GM23248 (cell line): ENCODE data around the gene GUCA1C. TPM values are rescaled to one million over a fixed set of nuclear protein-coding genes. Genes with fewer than 3 reads are reported as not detected.

Experiments
- DNase-seq: peaks from one replicate; pipeline ENCODE4 v3.0.0-alpha.2; 2015
- H2AFZ ChIP-seq: fragments of 200-600 bp; sonication (generic); 2 replicates; pipeline ENCODE4 v1.6.1; 2016; ENCODE audit warnings: antibody characterized with exemption
- H3F3A ChIP-seq: fragments of 200-600 bp; sonication (generic); 2 replicates; pipeline ENCODE4 v1.6.1; 2016; ENCODE audit warnings: mild to moderate bottlenecking, antibody characterized with exemption, mixed run types; ENCODE audit not compliant: insufficient read depth
- H3K27ac ChIP-seq: fragments of 200-600 bp; sonication (generic); 2 replicates; pipeline ENCODE4 v1.5.1; 2016; ENCODE audit warnings: mild to moderate bottlenecking
- H3K27me3 ChIP-seq: fragments of 200-600 bp; sonication (generic); replicated peaks from 2 replicates; pipeline ENCODE4 v1.6.1; 2016; ENCODE audit warnings: mild to moderate bottlenecking; ENCODE audit not compliant: insufficient read depth
- H3K36me3 ChIP-seq: fragments of 200-600 bp; sonication (generic); 2 replicates; pipeline ENCODE4 v1.6.1; 2016; ENCODE audit warnings: low read depth, mild to moderate bottlenecking
- H3K4me1 ChIP-seq: fragments of 200-600 bp; sonication (generic); 2 replicates; pipeline ENCODE4 v1.6.1; 2016; ENCODE audit warnings: mild to moderate bottlenecking; ENCODE audit not compliant: insufficient read depth
- H3K4me2 ChIP-seq: fragments of 200-600 bp; sonication (generic); one replicate; pipeline ENCODE4 v1.6.1; 2016; ENCODE audit warnings: mild to moderate bottlenecking; ENCODE audit not compliant: unreplicated experiment
- H3K4me3 ChIP-seq: fragments of 200-600 bp; sonication (generic); 2 replicates; pipeline ENCODE4 v1.5.1; 2016; ENCODE audit warnings: mild to moderate bottlenecking
- H3K79me2 ChIP-seq: fragments of 200-600 bp; sonication (generic); 2 replicates; pipeline ENCODE4 v1.6.1; 2016; ENCODE audit warnings: mild to moderate bottlenecking; ENCODE audit not compliant: insufficient read depth
- H3K9ac ChIP-seq: fragments of 200-600 bp; sonication (generic); 2 replicates; pipeline ENCODE4 v1.6.1; 2016; ENCODE audit warnings: mild to moderate bottlenecking
- H3K9me2 ChIP-seq: fragments of 200-600 bp; sonication (generic); 2 replicates; pipeline ENCODE4 v1.6.1; 2016; ENCODE audit warnings: mixed run types, mild to moderate bottlenecking, moderate library complexity; ENCODE audit not compliant: insufficient read depth
- H3K9me3 ChIP-seq: fragments of 200-600 bp; sonication (generic); one replicate; pipeline ENCODE4 v1.6.1; 2017; ENCODE audit warnings: low read depth
- H4K20me1 ChIP-seq: fragments of 200-600 bp; sonication (generic); 2 replicates; pipeline ENCODE4 v1.6.0; 2016; ENCODE audit not compliant: insufficient read depth
- EZH2 ChIP-seq: fragments of 200-600 bp; sonication (generic); IDR thresholded peaks from 2 replicates; pipeline ENCODE4 v1.6.1; 2018; ENCODE audit warnings: antibody characterized with exemption, mild to moderate bottlenecking; ENCODE audit not compliant: insufficient read depth, poor library complexity, severe bottlenecking
- EZH2phosphoT487 ChIP-seq: fragments of 200-600 bp; sonication (generic); IDR thresholded peaks from 2 replicates; pipeline ENCODE4 v1.6.1; 2018; ENCODE audit warnings: antibody characterized with exemption, moderate library complexity, mild to moderate bottlenecking, low read depth; ENCODE audit not compliant: insufficient read depth
- WGBS, 2 experiments: methylation state at CpG; one replicate each; pipeline ENCODE4 v1.1.6; 2015 to 2017; ENCODE audit warnings: low lambda C conversion rate in 2 of 2, low coverage in 1 of 2; ENCODE audit errors: missing lambda C conversion rate in 2 of 2; 5-methylcytosine and 5-hydroxymethylcytosine counted together
- in situ Hi-C: fragments of 300-500 bp; cut with MboI; formaldehyde crosslinking; loops from 2 replicates; pipeline ENCODE4 v1.15.0; 2020
- polyA plus RNA-seq: library from polyadenylated mRNA; unstranded; fragments of >200 nt; fragmentation: Nextera tagmentation; extraction: Ambion mirVana; gene quantifications from 2 replicates; pipeline ENCODE4 v1.2.1, GENCODE V29; 2016
- total RNA-seq: library from RNA; depleted of rRNA; stranded (reverse); fragments of >200 nt; shearing (Covaris generic); gene quantifications from 2 replicates; pipeline ENCODE4 v1.2.3, GENCODE V29; 2014

GUCA1C gene
- total and polyA plus RNA-seq, 2 experiments from 2014 or later = not detected

- 54 to 75% methylated on average over 4 of the region's 4 CpGs for whole genome bisulfite sequencing, 2 experiments
- Histone ChIP-seq H3K4me2 (no peak overlapping the region), H3K4me1 (no peaks in the 10 kb centered on the region), H3K9me2 (no peaks in the 10 kb centered on the region), H3K4me3 (no peak overlapping the region), H2AFZ (no peak overlapping the region), H3K9me3 (no peaks in the 10 kb centered on the region), H3K27me3 (no peaks in the 10 kb centered on the region), H3K36me3 (no peaks in the 10 kb centered on the region), H3K9ac (no peak overlapping the region), H3F3A (no peaks in the 10 kb centered on the region), H3K27ac (no peak overlapping the region), H4K20me1 (no peaks in the 10 kb centered on the region), H3K79me2 (no peaks in the 10 kb centered on the region)
- TF ChIP-seq EZH2 = no peak
- no peak for TF ChIP-seq EZH2phosphoT487
- in situ Hi-C loops = no loop called here
- DNase-seq = no peak
Measured at GRCh38 chr3:108887121-108887520, 66.6 kb downstream of the GUCA1C start.

GRCh38 chr3:108883373-108883772, 70.3 kb downstream of the GUCA1C start:
- in situ Hi-C loops = no loop called here
- no peaks in the 10 kb centered on the region for H3K79me2 ChIP-seq

GRCh38 chr3:108882762-108883161, 70.9 kb downstream of the GUCA1C start:
- H3F3A ChIP-seq = no peaks in the 10 kb centered on the region

More at GRCh38 chr3:108883373-108883772, 70.3 kb downstream of the GUCA1C start:
- 14 to 29% methylated on average over 1 of the region's 1 CpG for WGBS, 2 experiments
- H4K20me1 ChIP-seq = no peaks in the 10 kb centered on the region
- H3K4me3 ChIP-seq = no peak overlapping the region
- no peaks in the 10 kb centered on the region for H3K9me3 ChIP-seq
- no peaks in the 10 kb centered on the region for H3K9me2 ChIP-seq
- H3K27me3 ChIP-seq = no peaks in the 10 kb centered on the region
- TF ChIP-seq EZH2phosphoT487 (no peak), EZH2 (no peak)
- H2AFZ ChIP-seq = no peak overlapping the region
- H3K4me2 ChIP-seq = no peak overlapping the region
- no peak overlapping the region for H3K9ac ChIP-seq
- H3K27ac ChIP-seq = no peak overlapping the region
- H3F3A ChIP-seq = no peaks in the 10 kb centered on the region
- no peak for DNase-seq
- no peaks in the 10 kb centered on the region for H3K4me1 ChIP-seq
- H3K36me3 ChIP-seq = no peaks in the 10 kb centered on the region

GRCh38 chr3:108879915-108880314, 73.8 kb downstream of the GUCA1C start:
- TF ChIP-seq EZH2phosphoT487 = no peak
- no peak for TF ChIP-seq EZH2
- Histone ChIP-seq H2AFZ (no peak overlapping the region), H3K4me1 (no peaks in the 10 kb centered on the region), H3K27me3 (no peaks in the 10 kb centered on the region), H4K20me1 (no peaks in the 10 kb centered on the region), H3K79me2 (no peaks in the 10 kb centered on the region), H3K4me3 (no peak overlapping the region), H3K27ac (no peak overlapping the region), H3K9ac (no peak overlapping the region), H3K9me3 (no peaks in the 10 kb centered on the region), H3K4me2 (no peak overlapping the region), H3F3A (no peaks in the 10 kb centered on the region), H3K36me3 (no peaks in the 10 kb centered on the region), H3K9me2 (no peaks in the 10 kb centered on the region)
- 62 to 64% methylated on average over 7 to 8 of the region's 8 CpGs for WGBS, 2 experiments
- in situ Hi-C loops = no loop called here
- no peak for DNase-seq

More at GRCh38 chr3:108882762-108883161, 70.9 kb downstream of the GUCA1C start:
- H3K36me3 ChIP-seq = no peaks in the 10 kb centered on the region
- H3K27me3 ChIP-seq = no peaks in the 10 kb centered on the region
- H3K9ac ChIP-seq = no peak overlapping the region
- TF ChIP-seq EZH2phosphoT487 (no peak), EZH2 (no peak)
- no peaks in the 10 kb centered on the region for H3K4me1 ChIP-seq
- no peak overlapping the region for H3K4me3 ChIP-seq
- in situ Hi-C loops = no loop called here
- H4K20me1 ChIP-seq = no peaks in the 10 kb centered on the region
- H3K27ac ChIP-seq = no peak overlapping the region
- H3K9me2 ChIP-seq = no peaks in the 10 kb centered on the region
- H3K4me2 ChIP-seq = no peak overlapping the region
- no peak overlapping the region for H2AFZ ChIP-seq
- no peaks in the 10 kb centered on the region for H3K79me2 ChIP-seq
- no peaks in the 10 kb centered on the region for H3K9me3 ChIP-seq
- DNase-seq = no peak

- no peaks in the 10 kb centered on the region for H4K20me1 ChIP-seq
- H3K27ac ChIP-seq = no peak overlapping the region
- in situ Hi-C loops = no loop called here
- H3K9me3 ChIP-seq = no peaks in the 10 kb centered on the region
- 0 to 3% methylated on average over 1 of the region's 1 CpG for WGBS, 2 experiments
- TF ChIP-seq EZH2phosphoT487 (no peak), EZH2 (no peak)
- H2AFZ ChIP-seq = no peak overlapping the region
- H3K4me2 ChIP-seq = no peak overlapping the region
- H3K79me2 ChIP-seq = no peaks in the 10 kb centered on the region
- no peaks in the 10 kb centered on the region for H3K27me3 ChIP-seq
- H3K36me3 ChIP-seq = no peaks in the 10 kb centered on the region
- H3K9ac ChIP-seq = no peak overlapping the region
- no peak overlapping the region for H3K4me3 ChIP-seq
- no peaks in the 10 kb centered on the region for H3K4me1 ChIP-seq
- no peak for DNase-seq
- no peaks in the 10 kb centered on the region for H3F3A ChIP-seq
- H3K9me2 ChIP-seq = no peaks in the 10 kb centered on the region
Measured at GRCh38 chr3:108877901-108878300, 75.8 kb downstream of the GUCA1C start.
